WI38 (cell line): ENCODE results near the gene PSMB1.

Source experiments
- H3K4me3 ChIP-seq: 2 replicates; pipeline ENCODE4 v1.5.1; 2011; ENCODE audit warnings: low read depth, mild to moderate bottlenecking, control low read depth, low read length
- CTCF ChIP-seq: IDR thresholded peaks from 2 replicates; pipeline ENCODE4 v1.5.1; 2012; ENCODE audit warnings: low read depth, mild to moderate bottlenecking, control low read depth, low read length

Gene PSMB1

GRCh38 chr6:170578909-170579308 lies 25.8 kb upstream of the PSMB1 start:
- no peak overlapping the region for H3K4me3 ChIP-seq
- TF ChIP-seq CTCF: no peak

- no peak for TF ChIP-seq CTCF
- H3K4me3 ChIP-seq: no peak overlapping the region
Observed at GRCh38 chr6:170575250-170575649, 22.1 kb upstream of the PSMB1 start.

- TF ChIP-seq CTCF: no peak
- H3K4me3 ChIP-seq: no peak overlapping the region
Observed at GRCh38 chr6:170572704-170573466, 19.8 kb upstream of the PSMB1 start.

- no peak overlapping the region for H3K4me3 ChIP-seq
- TF ChIP-seq CTCF: no peak
Observed at GRCh38 chr6:170564936-170565530, 11.9 kb upstream of the PSMB1 start.

- no peak overlapping the region for H3K4me3 ChIP-seq
- no peak for TF ChIP-seq CTCF
Observed at GRCh38 chr6:170561555-170561954, 8.4 kb upstream of the PSMB1 start.

- H3K4me3 ChIP-seq: peak overlapping the region; percentile 88
- TF ChIP-seq CTCF: no peak
Observed at GRCh38 chr6:170555305-170555704, 2.2 kb upstream of the PSMB1 start.

GRCh38 chr6:170554796-170555137 lies 1.7 kb upstream of the PSMB1 start:
- TF ChIP-seq CTCF: no peak
- H3K4me3 ChIP-seq: peak overlapping the region; percentile 88
